Activated naive CD8-positive, alpha-beta T cell (primary cell): ENCODE measurements around the gene C16orf74.

Experiments
- H3K27ac Mint-ChIP-seq: one replicate; pipeline ENCODE4 v1.8.0; 2021; ENCODE audit warnings: mixed read lengths
- H3K27me3 Mint-ChIP-seq: one replicate; pipeline ENCODE4 v1.8.0; 2021; ENCODE audit warnings: mixed read lengths
- H3K36me3 Mint-ChIP-seq: one replicate; pipeline ENCODE4 v1.8.0; 2021; ENCODE audit warnings: mixed read lengths
- H3K4me1 Mint-ChIP-seq: one replicate; pipeline ENCODE4 v1.8.0; 2021; ENCODE audit warnings: low read depth, mixed read lengths
- H3K4me3 Mint-ChIP-seq: one replicate; pipeline ENCODE4 v1.8.0; 2021; ENCODE audit warnings: mild to moderate bottlenecking, mixed read lengths
- H3K9me3 Mint-ChIP-seq: one replicate; pipeline ENCODE4 v1.8.0; 2021; ENCODE audit warnings: low read depth, mixed read lengths

C16orf74 gene

GRCh38 chr16:85720302-85720637, 30.6 kb downstream of the C16orf74 start:
- Mint-ChIP-seq H3K36me3 (no peaks in the 10 kb centered on the region), H3K4me1 (peaks cover 13% of the 10 kb centered on the region), H3K27ac (no peak overlapping the region), H3K4me3 (no peak overlapping the region), H3K9me3 (no peaks in the 10 kb centered on the region), H3K27me3 (no peaks in the 10 kb centered on the region)

DNA sequence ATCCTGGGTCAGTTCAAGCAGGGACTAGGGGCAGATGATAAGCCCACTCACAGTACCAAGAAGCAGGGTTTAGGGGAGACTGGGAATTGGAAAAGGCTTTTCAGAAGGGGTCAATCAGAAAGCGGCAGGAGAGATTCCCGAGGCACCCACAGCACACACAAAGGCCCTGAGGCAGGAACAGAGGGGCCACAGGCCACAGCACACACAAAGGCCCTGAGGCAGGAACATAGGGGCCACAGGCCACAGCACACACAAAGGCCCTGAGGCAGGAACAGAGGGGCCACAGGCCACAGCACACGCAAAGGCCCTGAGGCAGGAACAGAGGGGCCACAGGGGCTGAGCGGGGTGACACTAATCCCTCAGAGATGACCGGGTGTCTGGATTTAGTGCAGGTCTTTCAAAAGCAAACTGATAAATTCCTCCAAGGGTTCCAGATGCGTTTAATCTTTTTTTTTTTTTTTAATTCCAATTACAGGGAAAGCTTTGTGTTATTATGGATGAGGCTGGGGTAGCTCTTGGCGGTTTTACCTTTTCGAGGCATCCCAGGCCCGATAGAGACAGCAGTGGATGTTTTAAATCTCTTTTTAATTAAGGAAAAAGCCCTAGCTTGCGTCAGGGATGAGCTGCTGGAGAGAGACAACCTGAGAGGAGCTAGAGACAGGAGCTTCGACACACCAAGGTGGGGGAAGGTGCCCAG, 31.1 kb downstream of the C16orf74 start:
- H3K27me3 Mint-ChIP-seq = no peaks in the 10 kb centered on the region

DNA sequence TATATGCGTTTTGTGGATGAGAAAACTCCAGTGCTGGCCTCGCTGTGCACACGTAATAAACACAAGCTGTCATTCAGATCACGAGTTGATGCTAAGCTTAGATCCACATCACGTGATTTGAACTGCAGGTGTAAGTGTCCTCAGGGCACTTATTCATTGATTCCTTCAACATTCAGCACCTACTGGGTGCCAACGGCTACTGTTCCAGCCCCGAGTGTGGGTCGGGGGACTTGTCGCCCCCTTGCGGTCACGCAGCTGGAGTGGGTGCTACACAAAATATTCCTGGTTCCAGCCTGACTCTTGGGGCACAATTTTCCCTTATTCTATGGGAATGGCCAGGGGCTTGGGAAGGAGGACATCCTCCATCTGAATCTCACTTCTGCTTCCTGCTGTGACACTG, 32.2 kb downstream of the C16orf74 start:
- H3K4me1 Mint-ChIP-seq = peaks cover 16% of the 10 kb centered on the region
- no peaks in the 10 kb centered on the region for H3K27me3 Mint-ChIP-seq
- H3K27ac Mint-ChIP-seq = no peak overlapping the region
- H3K4me3 Mint-ChIP-seq = no peak overlapping the region
- no peaks in the 10 kb centered on the region for H3K36me3 Mint-ChIP-seq
- H3K9me3 Mint-ChIP-seq = no peaks in the 10 kb centered on the region

More for the DNA sequence above, 31.1 kb downstream of the C16orf74 start:
- no peak overlapping the region for H3K4me3 Mint-ChIP-seq
- H3K9me3 Mint-ChIP-seq = no peaks in the 10 kb centered on the region
- H3K36me3 Mint-ChIP-seq = no peaks in the 10 kb centered on the region
- peaks cover 16% of the 10 kb centered on the region for H3K4me1 Mint-ChIP-seq
- no peak overlapping the region for H3K27ac Mint-ChIP-seq

DNA sequence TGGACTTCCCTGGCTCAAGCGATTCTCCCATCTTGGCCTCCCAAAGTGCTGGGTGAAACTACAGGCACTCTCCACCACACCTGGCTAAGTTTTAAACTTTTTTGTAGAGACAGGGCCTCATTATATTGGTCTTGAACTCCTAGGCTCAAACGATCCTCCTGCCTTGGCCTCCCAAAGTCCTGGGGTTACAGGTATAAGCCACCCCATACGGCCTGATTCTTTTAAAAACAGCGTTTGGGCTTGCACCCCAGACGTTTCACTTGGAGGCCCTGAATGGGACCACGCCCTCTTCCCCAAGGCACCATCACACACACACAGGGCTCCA, 32.8 kb downstream of the C16orf74 start:
- H3K27me3 Mint-ChIP-seq = no peaks in the 10 kb centered on the region
- no peak overlapping the region for H3K4me3 Mint-ChIP-seq
- no peaks in the 10 kb centered on the region for H3K9me3 Mint-ChIP-seq
- no peak overlapping the region for H3K27ac Mint-ChIP-seq
- H3K4me1 Mint-ChIP-seq = peaks cover 16% of the 10 kb centered on the region
- no peaks in the 10 kb centered on the region for H3K36me3 Mint-ChIP-seq

GRCh38 chr16:85717393-85718152, 33.3 kb downstream of the C16orf74 start:
- no peaks in the 10 kb centered on the region for H3K9me3 Mint-ChIP-seq
- H3K27ac Mint-ChIP-seq = no peak overlapping the region
- no peak overlapping the region for H3K4me3 Mint-ChIP-seq
- no peaks in the 10 kb centered on the region for H3K27me3 Mint-ChIP-seq
- peaks cover 16% of the 10 kb centered on the region for H3K4me1 Mint-ChIP-seq
- H3K36me3 Mint-ChIP-seq = no peaks in the 10 kb centered on the region

DNA sequence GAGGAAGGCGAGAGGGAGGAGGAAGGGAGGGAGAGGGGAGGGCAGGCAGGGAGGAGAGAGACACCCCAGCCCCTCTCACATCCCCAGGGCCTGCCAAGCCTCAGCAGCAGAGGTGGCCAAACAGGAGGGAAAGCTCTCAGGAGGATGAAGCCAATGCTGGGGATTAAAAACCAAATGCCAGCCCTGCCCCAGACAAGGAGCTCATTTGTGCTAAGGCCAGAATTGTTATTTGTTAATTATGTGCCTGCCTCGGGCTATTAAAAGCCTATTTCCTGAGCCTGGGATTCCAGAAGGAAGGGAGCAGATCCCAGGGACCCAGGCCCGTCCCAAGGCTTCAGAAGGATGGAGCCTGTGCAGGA, 34.2 kb downstream of the C16orf74 start:
- H3K4me1 Mint-ChIP-seq = peaks cover 16% of the 10 kb centered on the region
- no peak overlapping the region for H3K27ac Mint-ChIP-seq
- H3K36me3 Mint-ChIP-seq = peaks cover 4% of the 10 kb centered on the region
- H3K9me3 Mint-ChIP-seq = no peaks in the 10 kb centered on the region
- H3K4me3 Mint-ChIP-seq = no peak overlapping the region
- H3K27me3 Mint-ChIP-seq = no peaks in the 10 kb centered on the region

- peaks cover 16% of the 10 kb centered on the region for H3K4me1 Mint-ChIP-seq
- H3K9me3 Mint-ChIP-seq = no peaks in the 10 kb centered on the region
- no peak overlapping the region for H3K27ac Mint-ChIP-seq
- peaks cover 4% of the 10 kb centered on the region for H3K36me3 Mint-ChIP-seq
- H3K4me3 Mint-ChIP-seq = no peak overlapping the region
- no peaks in the 10 kb centered on the region for H3K27me3 Mint-ChIP-seq
Measured at GRCh38 chr16:85716022-85716679, 34.7 kb downstream of the C16orf74 start.

DNA sequence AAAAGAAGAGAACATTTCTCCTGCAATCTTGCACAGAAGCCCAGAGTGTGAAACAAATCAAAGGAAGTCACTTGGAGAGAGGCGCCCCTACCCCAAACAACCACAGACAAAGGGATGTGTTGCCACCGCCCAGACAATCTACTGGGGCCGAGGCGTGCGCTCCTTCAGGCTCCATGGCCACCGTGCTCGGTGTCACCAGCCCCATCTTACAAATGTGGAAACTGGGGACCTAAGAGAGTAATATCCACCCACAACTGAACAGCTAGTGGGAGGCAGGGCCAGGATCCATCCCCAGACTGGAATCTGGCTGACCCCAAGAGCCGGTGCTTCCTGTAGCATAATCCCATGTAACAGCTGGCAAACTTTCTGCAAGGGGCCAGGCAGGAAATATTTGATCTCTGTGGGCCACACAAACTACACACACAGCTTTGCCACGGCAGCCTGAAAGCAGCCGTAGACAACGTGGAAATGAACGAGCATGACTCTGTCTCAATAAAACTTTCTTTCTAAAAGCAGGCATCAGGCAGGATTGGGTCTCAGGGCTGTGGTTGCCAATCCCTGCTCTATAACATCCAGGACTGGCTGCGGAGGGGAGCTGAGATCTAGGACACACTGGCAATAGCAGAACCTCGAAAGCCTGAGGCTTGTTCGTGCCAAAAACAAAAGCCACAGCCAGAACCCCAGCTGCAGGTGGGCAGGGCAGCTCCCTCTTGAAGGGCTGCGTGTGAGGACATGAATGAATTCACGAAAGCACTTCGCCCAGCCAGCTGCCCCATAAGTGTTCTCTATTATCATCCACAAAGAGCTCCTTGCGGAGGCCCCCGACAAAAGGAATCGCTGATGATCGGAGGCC, 35.5 kb downstream of the C16orf74 start:
- Mint-ChIP-seq H3K27me3 (no peaks in the 10 kb centered on the region), H3K4me3 (peak overlapping the region; percentile 7), H3K9me3 (no peaks in the 10 kb centered on the region), H3K36me3 (peaks cover 8% of the 10 kb centered on the region), H3K27ac (no peak overlapping the region), H3K4me1 (peaks cover 16% of the 10 kb centered on the region)

DNA sequence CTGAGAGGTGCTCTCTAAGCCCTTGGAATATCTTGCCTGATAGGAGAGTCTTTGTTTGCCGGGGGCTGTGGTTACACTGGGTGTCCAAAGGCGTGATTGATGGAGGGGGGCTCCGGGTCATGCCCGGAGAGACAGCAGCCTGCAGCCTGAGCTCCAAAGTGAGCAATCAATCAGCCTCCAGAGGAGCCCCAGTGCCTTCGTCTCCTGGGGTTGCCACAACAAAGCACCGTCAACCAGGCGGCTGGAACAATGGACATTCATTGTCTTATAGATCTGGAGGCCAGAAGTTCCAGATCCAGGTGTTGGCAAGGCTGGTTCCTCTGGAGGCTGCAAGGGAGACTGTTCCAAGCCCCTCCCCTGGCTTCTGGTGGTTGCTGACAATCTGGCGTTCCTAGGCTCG, 38.1 kb downstream of the C16orf74 start:
- Mint-ChIP-seq H3K27me3 (no peaks in the 10 kb centered on the region), H3K4me3 (no peak overlapping the region), H3K9me3 (no peaks in the 10 kb centered on the region), H3K4me1 (peaks cover 12% of the 10 kb centered on the region), H3K27ac (no peak overlapping the region), H3K36me3 (peaks cover 8% of the 10 kb centered on the region)

GRCh38 chr16:85711982-85712587, 38.8 kb downstream of the C16orf74 start:
- H3K36me3 Mint-ChIP-seq = peaks cover 8% of the 10 kb centered on the region
- no peak overlapping the region for H3K27ac Mint-ChIP-seq
- H3K4me3 Mint-ChIP-seq = no peak overlapping the region

GRCh38 chr16:85710732-85711131, 40.2 kb downstream of the C16orf74 start:
- H3K27ac Mint-ChIP-seq = no peak overlapping the region
- H3K27me3 Mint-ChIP-seq = no peaks in the 10 kb centered on the region
- peaks cover 8% of the 10 kb centered on the region for H3K36me3 Mint-ChIP-seq
- H3K9me3 Mint-ChIP-seq = no peaks in the 10 kb centered on the region
- H3K4me3 Mint-ChIP-seq = no peak overlapping the region
- H3K4me1 Mint-ChIP-seq = peaks cover 8% of the 10 kb centered on the region

More at GRCh38 chr16:85711982-85712587, 38.8 kb downstream of the C16orf74 start:
- H3K9me3 Mint-ChIP-seq = no peaks in the 10 kb centered on the region
- no peaks in the 10 kb centered on the region for H3K27me3 Mint-ChIP-seq
- H3K4me1 Mint-ChIP-seq = peaks cover 12% of the 10 kb centered on the region

DNA sequence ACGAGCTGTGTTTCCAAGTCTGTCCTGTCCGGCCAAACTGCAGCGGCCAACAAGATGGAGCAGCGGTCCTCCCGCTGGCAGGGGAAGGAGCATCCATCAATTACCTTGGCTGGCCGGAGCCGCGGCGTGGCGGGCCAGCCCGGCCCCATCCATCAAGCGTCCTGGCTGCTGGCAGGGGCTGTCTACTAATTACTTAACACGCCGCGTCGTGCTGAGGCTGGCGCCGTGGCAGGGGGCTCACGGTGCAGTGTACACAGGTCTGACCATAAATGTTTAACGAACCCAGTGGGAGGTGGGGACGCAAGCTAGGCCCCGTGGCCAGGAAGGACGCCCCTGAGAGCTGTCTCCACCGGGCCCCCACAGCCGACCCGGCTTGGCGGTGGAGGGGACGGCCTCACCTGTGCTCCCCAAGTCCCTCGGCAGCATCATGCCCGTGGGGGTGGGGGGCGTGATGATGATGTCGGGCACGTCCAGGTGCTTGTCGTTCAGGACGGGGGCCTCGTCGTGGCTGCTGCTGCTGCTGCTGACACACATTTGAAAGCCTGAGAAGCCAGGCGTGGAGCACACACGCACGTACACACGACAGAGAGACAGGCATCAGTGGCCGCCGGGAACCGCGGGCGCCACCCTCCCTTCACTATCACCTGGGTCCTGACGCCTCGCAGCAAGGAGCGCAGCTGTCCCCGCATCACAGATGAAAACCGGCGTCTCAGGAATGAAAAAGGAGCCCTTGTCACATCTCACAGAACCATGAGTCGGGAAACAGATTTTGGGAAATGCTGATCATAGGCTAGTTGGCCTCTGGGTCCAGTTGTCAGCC, 40.9 kb downstream of the C16orf74 start:
- peaks cover under 1% of the 10 kb centered on the region for H3K4me1 Mint-ChIP-seq
- H3K27me3 Mint-ChIP-seq = no peaks in the 10 kb centered on the region
- H3K36me3 Mint-ChIP-seq = peaks cover 8% of the 10 kb centered on the region
- H3K4me3 Mint-ChIP-seq = no peak overlapping the region
- H3K9me3 Mint-ChIP-seq = no peaks in the 10 kb centered on the region
- no peak overlapping the region for H3K27ac Mint-ChIP-seq

- H3K27ac Mint-ChIP-seq = no peak overlapping the region
Measured at GRCh38 chr16:85708338-85708737, 42.6 kb downstream of the C16orf74 start.

More at GRCh38 chr16:85708338-85708737, 42.6 kb downstream of the C16orf74 start:
- H3K36me3 Mint-ChIP-seq = peaks cover 8% of the 10 kb centered on the region
- H3K27me3 Mint-ChIP-seq = no peaks in the 10 kb centered on the region
- no peaks in the 10 kb centered on the region for H3K4me1 Mint-ChIP-seq
- H3K9me3 Mint-ChIP-seq = no peaks in the 10 kb centered on the region
- no peak overlapping the region for H3K4me3 Mint-ChIP-seq
